HL-60/S4 treated with retinoic acid at 250 ng/mL for 4 days and 3 days (cell line): ENCODE data around the gene PIRT.

Source experiments
- in situ Hi-C: fragments of 300-500 bp; cut with MboI; formaldehyde crosslinking; loops from 2 replicates; pipeline ENCODE4 v1.7.0; 2022; ENCODE audit warnings: low sequenced_read_pairs

The PIRT gene

DNA sequence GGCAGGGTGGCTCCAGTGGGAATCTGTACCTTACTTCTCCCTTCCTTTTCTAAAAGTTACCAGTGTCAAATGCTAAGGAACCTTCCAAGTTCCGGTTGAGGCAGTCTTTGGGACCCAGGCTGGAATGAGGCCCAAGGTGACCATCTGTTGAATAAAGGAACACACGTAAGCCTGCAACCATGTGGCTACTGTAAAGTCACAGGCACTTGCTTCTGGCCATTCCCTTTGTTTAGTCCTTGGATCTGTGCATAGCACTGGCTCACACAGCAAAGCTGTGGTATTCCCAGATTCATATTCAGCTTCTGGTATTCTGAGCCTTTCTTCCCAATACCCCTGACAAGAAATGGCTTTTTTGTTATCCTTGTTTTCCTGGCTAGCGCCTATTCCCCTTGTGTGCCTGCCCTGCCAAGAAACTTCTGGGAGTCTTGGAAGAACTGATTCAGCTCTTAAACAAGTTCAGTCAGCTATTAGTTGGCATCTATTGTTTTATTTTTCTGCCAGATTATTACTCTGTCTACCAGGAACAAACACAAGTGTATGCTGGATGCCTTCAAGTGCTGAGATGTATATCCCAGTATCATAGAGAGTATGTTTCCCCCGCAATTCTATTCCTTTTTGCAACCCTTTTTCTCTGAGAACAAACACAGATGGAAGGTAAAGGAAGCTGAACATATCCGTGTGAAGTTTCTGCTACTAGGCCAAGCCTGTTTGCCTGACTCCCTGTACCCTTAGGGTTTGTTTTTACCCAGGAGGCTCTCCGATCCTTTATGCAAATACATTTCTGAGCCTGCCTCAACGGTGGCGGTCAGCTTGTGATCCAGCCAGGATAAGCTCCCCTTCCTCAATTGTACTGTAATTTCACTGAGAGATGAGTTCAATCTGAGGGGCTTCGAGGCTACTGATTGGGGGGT lies 47.1 kb downstream of the PIRT start:
- in situ Hi-C loops, result no loop called here

DNA sequence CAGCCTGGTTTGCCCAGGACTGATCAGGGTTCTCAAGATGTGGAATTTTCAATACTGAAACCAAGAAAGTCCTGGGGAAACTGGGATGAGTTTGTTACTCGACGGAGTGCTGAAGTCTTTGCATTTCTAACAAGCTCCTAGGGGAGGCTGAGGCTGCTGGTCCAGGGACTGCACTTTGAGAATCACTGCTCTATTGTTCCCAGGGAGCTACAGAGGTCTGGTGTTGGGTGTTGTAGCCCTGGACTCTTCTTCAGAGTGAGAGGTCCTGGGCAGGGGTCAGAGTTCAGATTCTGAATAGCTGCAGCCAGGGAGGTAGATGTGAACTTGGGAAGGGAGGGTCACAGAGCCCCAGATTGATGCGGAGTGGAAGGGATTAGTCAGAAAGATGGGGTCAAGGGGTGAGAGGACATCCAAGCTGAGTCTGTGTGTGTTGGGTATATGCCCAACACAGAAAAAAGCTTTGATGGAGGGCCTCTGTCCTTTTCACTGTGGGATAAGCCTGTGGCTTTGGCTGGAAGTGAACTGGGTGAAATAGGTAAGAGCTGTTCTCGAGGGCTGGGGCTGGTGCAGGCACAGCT lies 48.1 kb downstream of the PIRT start:
- in situ Hi-C loops, result no loop called here

DNA sequence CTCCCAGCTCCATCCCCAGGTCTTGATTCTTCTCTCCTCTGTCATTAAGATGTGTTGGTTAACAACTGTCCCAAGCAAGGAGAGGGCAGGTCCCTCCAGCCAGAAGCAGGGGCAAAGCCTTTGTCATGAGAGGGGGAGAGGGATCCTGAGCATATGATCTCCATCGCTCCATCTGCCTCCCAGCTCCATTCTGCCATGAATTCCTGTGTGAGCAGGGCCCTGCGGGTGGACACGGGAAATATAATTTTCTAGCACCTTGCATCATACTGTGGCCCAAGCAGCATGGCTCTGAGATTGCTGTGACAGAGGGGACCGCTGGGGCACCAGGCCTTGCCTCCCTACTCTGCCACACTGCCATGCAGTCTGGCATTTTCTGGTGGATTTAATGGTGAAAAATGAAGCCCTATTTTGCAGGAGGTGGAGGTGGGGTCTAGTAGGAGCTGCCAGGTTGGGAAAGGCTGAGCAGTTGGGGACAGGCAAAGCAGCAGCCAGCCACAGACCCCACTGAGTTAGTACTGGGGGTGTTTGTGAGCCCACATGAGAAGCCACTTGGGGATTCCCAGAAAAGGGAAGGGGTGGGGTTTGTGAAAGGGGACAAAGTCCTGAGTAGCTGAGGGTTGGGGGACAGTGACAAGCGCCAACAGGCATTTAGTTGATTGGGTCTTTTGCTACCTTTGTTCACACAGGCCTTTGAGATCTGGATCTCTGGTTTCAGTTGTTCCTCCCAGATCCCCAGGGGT lies 50.4 kb downstream of the PIRT start:
- in situ Hi-C loops, result no loop called here

- in situ Hi-C loops, result no loop called here
Observed at GRCh38 chr17:10785295-10785694, 52.6 kb downstream of the PIRT start.

- in situ Hi-C loops, result no loop called here
Observed at GRCh38 chr17:10779609-10780008, 58.3 kb downstream of the PIRT start.

GRCh38 chr17:10777890-10778289 lies 60.0 kb downstream of the PIRT start:
- in situ Hi-C loops, result no loop called here

DNA sequence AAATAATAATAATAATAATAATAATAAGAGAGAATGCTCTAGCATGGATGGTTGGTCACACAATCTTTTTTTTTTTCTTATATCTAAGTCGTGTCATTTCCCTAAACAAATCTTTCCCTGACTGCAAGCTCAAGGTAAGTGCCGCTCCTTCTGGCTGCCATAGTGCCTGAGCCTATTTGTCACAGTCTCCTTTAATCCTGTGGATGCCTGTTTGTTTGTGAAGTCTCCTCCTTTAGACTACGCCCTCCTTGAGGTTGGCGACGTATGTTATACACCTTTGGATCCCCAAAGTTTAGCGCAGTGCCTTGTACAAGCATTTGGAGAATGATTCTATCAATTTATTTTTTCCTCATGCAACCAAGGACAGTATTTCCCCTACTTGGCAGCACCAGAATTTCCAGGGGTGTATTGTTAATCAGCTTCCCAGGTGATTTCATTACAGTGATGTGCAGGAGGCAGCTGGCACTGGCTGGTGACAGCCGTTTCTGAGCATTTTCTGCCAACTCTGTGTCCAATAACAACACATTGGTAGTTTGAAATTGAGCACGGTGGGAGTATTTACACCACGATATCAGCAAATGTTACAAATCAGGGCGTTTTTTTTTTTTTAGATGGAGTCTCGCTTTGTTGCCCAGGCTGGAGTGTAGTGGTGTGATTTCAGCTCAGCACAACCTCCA lies 60.6 kb downstream of the PIRT start:
- in situ Hi-C loops, result no loop called here

GRCh38 chr17:10776381-10776780 lies 61.5 kb downstream of the PIRT start:
- in situ Hi-C loops, result no loop called here

GRCh38 chr17:10775740-10776356 lies 62.0 kb downstream of the PIRT start:
- in situ Hi-C loops, result no loop called here

DNA sequence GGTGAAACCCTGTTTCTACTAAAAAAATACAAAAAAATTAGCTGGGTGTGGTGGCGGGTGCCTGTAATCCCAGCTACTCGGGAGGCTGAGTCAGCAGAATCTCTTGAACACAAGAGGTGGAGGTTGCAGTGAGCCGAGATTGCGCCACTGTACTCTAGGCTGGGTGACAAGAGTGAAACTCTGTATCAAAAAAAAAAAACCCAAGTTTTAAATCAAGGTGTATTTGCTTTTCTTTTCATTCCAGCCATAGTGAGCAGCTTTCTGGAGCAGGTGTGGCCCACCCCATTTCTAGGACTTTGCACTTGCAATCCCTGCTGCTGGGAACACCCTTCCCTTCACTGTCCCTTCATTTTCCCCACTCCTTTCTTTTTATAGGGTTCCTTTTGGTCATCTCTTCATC lies 62.8 kb downstream of the PIRT start:
- in situ Hi-C loops, result no loop called here

DNA sequence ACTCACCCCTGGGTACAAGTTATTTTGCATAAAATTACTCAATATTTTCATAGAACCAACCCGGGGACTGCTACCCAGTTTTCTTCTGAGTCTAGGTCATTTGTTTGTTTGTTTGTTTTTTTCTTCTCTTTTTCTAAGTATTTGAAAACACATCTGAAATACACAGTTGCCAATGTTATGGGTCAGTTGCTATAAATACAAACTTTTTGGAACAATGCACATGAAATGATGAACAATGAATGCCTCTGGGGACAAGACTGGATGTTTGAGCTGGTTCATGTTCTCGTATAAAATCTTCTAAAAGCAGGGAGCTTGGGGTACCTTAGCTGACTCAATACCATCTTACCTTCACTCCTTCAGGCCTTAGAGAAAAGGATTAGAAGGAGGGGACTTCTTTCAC lies 64.5 kb downstream of the PIRT start:
- in situ Hi-C loops, result no loop called here
